Measurements from ENCODE around the gene SENP5. TPM values are rescaled to one million over a fixed set of nuclear protein-coding genes. Genes with fewer than 3 reads are reported as not detected.

The SENP5 gene
- total RNA-seq, 1 donor from 2014 or later = 46.1 TPM

DNA sequence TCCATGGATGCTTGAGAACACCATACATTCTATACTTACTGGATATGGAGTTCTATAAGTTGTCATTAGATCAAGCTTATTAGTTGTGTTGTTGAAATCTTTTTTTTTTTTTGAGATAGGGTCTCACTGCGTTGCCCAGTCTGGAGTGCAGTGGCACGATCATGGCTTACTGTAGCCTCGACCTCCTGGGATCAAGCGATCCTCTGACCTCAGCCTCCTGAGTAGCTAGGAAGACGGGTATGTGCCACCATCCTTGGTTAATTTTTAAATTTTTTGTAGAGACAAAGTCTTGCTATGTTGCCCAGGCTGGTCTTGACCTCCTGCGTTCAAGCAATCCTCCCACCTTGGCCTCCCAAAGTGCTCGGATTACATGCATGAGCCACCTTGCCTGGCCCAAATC is 87.1 kb downstream of the SENP5 start:
- no peak for DNase-seq (ENCODE audit: low spot score)
- Histone ChIP-seq H3K4me3 (no peak overlapping the region), H3K9ac (no peak overlapping the region), H3K79me2 (ENCODE audit: low read depth) (no peaks in the 10 kb centered on the region), H4K20me1 (ENCODE audit: low read depth) (no peaks in the 10 kb centered on the region), H3K36me3 (no peaks in the 10 kb centered on the region), H2AFZ (replicated peaks) (no peak overlapping the region), H3K9me3 (ENCODE audit: low read depth) (no peaks in the 10 kb centered on the region), H3K27me3 (peaks cover 26% of the 10 kb centered on the region), H3F3A (ENCODE audit: low read depth) (no peaks in the 10 kb centered on the region), H3K27ac (no peak overlapping the region), H3K4me2 (no peak overlapping the region), H3K4me1 (no peaks in the 10 kb centered on the region)
- Mint-ChIP-seq H3K36me3 (no peaks in the 10 kb centered on the region), H3K9me3 (no peaks in the 10 kb centered on the region), H3K4me3 (no peak overlapping the region), H3K4me1 (no peaks in the 10 kb centered on the region), H3K27ac (no peak overlapping the region), H3K27me3 (ENCODE audit: insufficient read depth, low read depth) (peaks cover 2% of the 10 kb centered on the region)
- TF ChIP-seq EZH2phosphoT487 (IDR thresholded peaks at IDR 0.05) (no peak), EZH2 (IDR thresholded peaks at IDR 0.05) (no peak)
- TF ChIP-seq, protein P1, sequence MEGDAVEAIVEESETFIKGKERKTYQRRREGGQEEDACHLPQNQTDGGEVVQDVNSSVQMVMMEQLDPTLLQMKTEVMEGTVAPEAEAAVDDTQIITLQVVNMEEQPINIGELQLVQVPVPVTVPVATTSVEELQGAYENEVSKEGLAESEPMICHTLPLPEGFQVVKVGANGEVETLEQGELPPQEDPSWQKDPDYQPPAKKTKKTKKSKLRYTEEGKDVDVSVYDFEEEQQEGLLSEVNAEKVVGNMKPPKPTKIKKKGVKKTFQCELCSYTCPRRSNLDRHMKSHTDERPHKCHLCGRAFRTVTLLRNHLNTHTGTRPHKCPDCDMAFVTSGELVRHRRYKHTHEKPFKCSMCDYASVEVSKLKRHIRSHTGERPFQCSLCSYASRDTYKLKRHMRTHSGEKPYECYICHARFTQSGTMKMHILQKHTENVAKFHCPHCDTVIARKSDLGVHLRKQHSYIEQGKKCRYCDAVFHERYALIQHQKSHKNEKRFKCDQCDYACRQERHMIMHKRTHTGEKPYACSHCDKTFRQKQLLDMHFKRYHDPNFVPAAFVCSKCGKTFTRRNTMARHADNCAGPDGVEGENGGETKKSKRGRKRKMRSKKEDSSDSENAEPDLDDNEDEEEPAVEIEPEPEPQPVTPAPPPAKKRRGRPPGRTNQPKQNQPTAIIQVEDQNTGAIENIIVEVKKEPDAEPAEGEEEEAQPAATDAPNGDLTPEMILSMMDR (IDR thresholded peaks at IDR 0.05) = no peak

DNA sequence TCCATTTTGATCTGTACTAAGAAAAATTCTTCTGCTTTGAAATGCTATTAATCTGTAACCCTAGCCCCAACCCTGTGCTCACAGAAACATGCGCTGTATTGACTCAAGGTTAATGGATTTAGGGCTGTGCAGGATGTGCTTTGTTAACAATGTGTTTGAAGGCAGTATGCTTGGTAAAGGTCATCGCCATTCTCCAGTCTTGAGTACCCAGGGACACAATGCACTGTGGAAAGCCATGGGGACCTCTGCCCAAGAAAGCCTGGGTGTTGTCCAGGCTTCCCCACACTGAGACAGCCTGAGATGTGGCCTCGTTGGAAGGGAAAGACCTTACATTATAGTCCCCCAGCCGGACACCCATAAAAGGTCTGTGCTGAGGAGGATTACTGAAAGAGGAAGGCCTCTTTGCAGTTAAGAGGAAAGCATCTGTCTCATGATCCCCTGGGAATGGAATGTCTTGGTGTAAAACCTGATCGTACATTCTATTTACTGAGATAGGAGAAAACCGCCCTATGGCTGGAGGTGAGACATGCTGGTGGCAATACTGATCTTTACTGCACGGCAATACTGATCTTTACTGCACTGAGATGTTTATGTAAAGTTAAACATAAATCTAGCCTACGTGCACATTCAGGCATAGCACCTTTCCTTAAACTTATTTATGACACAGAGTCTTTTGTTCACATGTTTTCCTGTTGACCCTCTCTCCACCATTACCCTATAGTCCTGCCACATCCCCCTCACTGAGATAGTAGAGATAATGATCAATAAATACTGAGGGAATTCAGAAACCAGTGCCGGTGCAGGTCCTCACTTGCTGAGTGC is 94.6 kb downstream of the SENP5 start:
- Histone ChIP-seq H3K36me3 (no peaks in the 10 kb centered on the region), H3K4me1 (no peaks in the 10 kb centered on the region), H3K27ac (no peak overlapping the region), H3K79me2 (ENCODE audit: low read depth) (no peaks in the 10 kb centered on the region), H2AFZ (replicated peaks) (no peak overlapping the region), H3K9ac (no peak overlapping the region), H3K4me2 (no peak overlapping the region), H4K20me1 (ENCODE audit: low read depth) (no peaks in the 10 kb centered on the region), H3F3A (ENCODE audit: low read depth) (no peaks in the 10 kb centered on the region), H3K9me3 (ENCODE audit: low read depth) (no peaks in the 10 kb centered on the region), H3K27me3 (peaks cover 83% of the 10 kb centered on the region), H3K4me3 (no peak overlapping the region)
- Mint-ChIP-seq H3K9me3 (peaks cover 4% of the 10 kb centered on the region), H3K36me3 (peaks cover 3% of the 10 kb centered on the region), H3K4me1 (peaks cover 6% of the 10 kb centered on the region), H3K4me3 (no peak overlapping the region), H3K27ac (no peak overlapping the region), H3K27me3 (ENCODE audit: insufficient read depth, low read depth) (peaks cover 33% of the 10 kb centered on the region)
- TF ChIP-seq EZH2 (IDR thresholded peaks at IDR 0.05) = no peak
- TF ChIP-seq EZH2phosphoT487 (IDR thresholded peaks at IDR 0.05) = no peak
- TF ChIP-seq, protein P1 (IDR thresholded peaks at IDR 0.05) = no peak
- DNase-seq (ENCODE audit: low spot score) = no peak

GRCh38 chr3:196962930-196963630 is 95.4 kb downstream of the SENP5 start:
- peaks cover 4% of the 10 kb centered on the region for H3K9me3 Mint-ChIP-seq
- Histone ChIP-seq H4K20me1 (ENCODE audit: low read depth) (no peaks in the 10 kb centered on the region), H3K27me3 (peaks cover 90% of the 10 kb centered on the region), H3K9ac (no peak overlapping the region), H3K27ac (no peak overlapping the region), H3K4me2 (no peak overlapping the region), H3K36me3 (no peaks in the 10 kb centered on the region), H3F3A (ENCODE audit: low read depth) (no peaks in the 10 kb centered on the region), H2AFZ (replicated peaks) (no peak overlapping the region), H3K9me3 (ENCODE audit: low read depth) (no peaks in the 10 kb centered on the region), H3K4me3 (no peak overlapping the region), H3K79me2 (ENCODE audit: low read depth) (no peaks in the 10 kb centered on the region), H3K4me1 (no peaks in the 10 kb centered on the region)
- peaks cover 10% of the 10 kb centered on the region for H3K4me1 Mint-ChIP-seq
- H3K27me3 Mint-ChIP-seq (ENCODE audit: insufficient read depth, low read depth) = peaks cover 41% of the 10 kb centered on the region
- no peak for DNase-seq (ENCODE audit: low spot score)
- no peak overlapping the region for H3K27ac Mint-ChIP-seq
- H3K36me3 Mint-ChIP-seq = peaks cover 3% of the 10 kb centered on the region
- TF ChIP-seq, protein P1 (IDR thresholded peaks at IDR 0.05) = no peak
- TF ChIP-seq EZH2 (IDR thresholded peaks at IDR 0.05) (no peak), EZH2phosphoT487 (IDR thresholded peaks at IDR 0.05) (no peak)
- H3K4me3 Mint-ChIP-seq = no peak overlapping the region
